K562 (cell line): ENCODE results near the gene RHBDF2. TPM values are rescaled to one million over a fixed set of nuclear protein-coding genes. Genes with fewer than 3 reads are reported as not detected.

Source experiments
- BDP1 ChIP-seq: IDR thresholded peaks from 3 replicates; pipeline ENCODE4 v1.6.1; 2011; ENCODE audit not compliant: insufficient read length, insufficient read depth
- CCNT2 ChIP-seq: IDR thresholded peaks from 2 replicates; pipeline ENCODE4 v1.6.1; 2011; ENCODE audit warnings: borderline replicate concordance, low read depth, mild to moderate bottlenecking, moderate library complexity, mixed read lengths, low read length; ENCODE audit not compliant: insufficient read length; ENCODE audit errors: extremely low read depth
- CTBP1 ChIP-seq: fragments of 450-650 bp; IDR thresholded peaks from 2 replicates; pipeline ENCODE4 v1.6.1; 2016; ENCODE audit warnings: borderline replicate concordance
- FOXP1 ChIP-seq: sonication (generic); formaldehyde crosslinking; IDR thresholded peaks from 2 replicates; pipeline ENCODE4 v1.8.0; 2022; ENCODE audit warnings: mild to moderate bottlenecking, missing genetic modification reagents
- HDAC8 ChIP-seq: fragments of 450-650 bp; IDR thresholded peaks from 2 replicates; pipeline ENCODE4 v1.6.1; 2016; ENCODE audit warnings: mild to moderate bottlenecking, missing genetic modification characterization, moderate library complexity, missing compliant biosample characterization
- HLTF ChIP-seq: fragments of 450-650 bp; IDR thresholded peaks from 2 replicates; pipeline ENCODE4 v1.6.1; 2016
- MED1 ChIP-seq: sonication (generic); formaldehyde crosslinking; IDR thresholded peaks from 2 replicates; pipeline ENCODE4 v1.8.1; 2023; ENCODE audit warnings: missing genetic modification reagents, borderline replicate concordance
- RBFOX2 ChIP-seq: fragments of 200-400 bp; formaldehyde crosslinking; IDR thresholded peaks from 2 replicates; pipeline ENCODE4 v1.6.1; 2017; ENCODE audit warnings: low read depth, mild to moderate bottlenecking, low read length, moderate library complexity
- RBM25 ChIP-seq: fragments of 200-400 bp; formaldehyde crosslinking; IDR thresholded peaks from 2 replicates; pipeline ENCODE4 v1.6.1; 2018; ENCODE audit warnings: low read length, low read depth, moderate library complexity; ENCODE audit not compliant: severe bottlenecking
- RUNX1 ChIP-seq: sonication (generic); IDR thresholded peaks from 2 replicates; pipeline ENCODE4 v1.6.1; 2016; ENCODE audit warnings: antibody characterized with exemption, low read depth
- SAFB ChIP-seq: fragments of 200-400 bp; formaldehyde crosslinking; IDR thresholded peaks from 2 replicates; pipeline ENCODE4 v1.6.1; 2017; ENCODE audit warnings: low read depth, low read length, borderline replicate concordance
- SLC30A9 ChIP-seq: fragments of 250-450 bp; sonication (Bioruptor Pico); IDR thresholded peaks from 2 replicates; pipeline ENCODE4 v1.8.0; 2022; ENCODE audit warnings: mild to moderate bottlenecking, moderate library complexity
- SMAD4 ChIP-seq: fragments of 250-450 bp; sonication (Bioruptor Pico); conservative IDR thresholded peaks from 2 replicates; pipeline ENCODE4 v1.8.0; 2021; ENCODE audit warnings: inconsistent platforms, mild to moderate bottlenecking, moderate library complexity
- ZNF124 ChIP-seq: sonication (generic); formaldehyde crosslinking; IDR thresholded peaks from 2 replicates; pipeline ENCODE4 v1.8.1; 2022; ENCODE audit warnings: missing genetic modification reagents
- ZSCAN29 ChIP-seq: fragments of 450-650 bp; IDR thresholded peaks from 2 replicates; pipeline ENCODE4 v1.6.1; 2017
- polyA plus RNA-seq, 8 experiments: library from polyadenylated mRNA; depleted of rRNA in 4 of 8; stranded (reverse) in 5 of 8; unstranded in 3 of 8; fragments of >200 nt; fragmentation: Nextera tagmentation in 2 of 8; fragmentation: Illumina TruSeq in 1 of 8; extraction: Ambion mirVana in 2 of 8; extraction: Trizol in 1 of 8; gene quantifications; 2 replicates each; pipeline versions ENCODE4 v1.2.1 to v1.2.3, GENCODE V29; 2011 to 2014; ENCODE audit warnings: inconsistent platforms in 1 of 8, missing spikeins in 1 of 8
- total RNA-seq, 7 experiments: library from RNA; depleted of rRNA in 6 of 7; stranded (reverse); fragments of >200 nt in 6 of 7; fragmentation: Illumina TruSeq in 2 of 7; extraction: Trizol in 2 of 7; gene quantifications; 2 replicates each; pipeline versions ENCODE4 v1.2.1 to v1.2.3, GENCODE V29; 2011 to 2021; ENCODE audit warnings: low replicate concordance in 1 of 7
- TF ChIP-seq, protein P1 (sequence below): fragments of 150-350 bp; IDR thresholded peaks from 2 replicates; pipeline ENCODE4 v1.6.1; 2014; ENCODE audit warnings: low read depth, mild to moderate bottlenecking, low read length, borderline replicate concordance
- TF ChIP-seq, protein P2 (sequence below): fragments of 450-650 bp; formaldehyde crosslinking; IDR thresholded peaks from 2 replicates; pipeline ENCODE4 v1.4.0; 2022; ENCODE audit warnings: missing genetic modification characterization
- TF ChIP-seq, protein P3 (sequence below): sonication (generic); formaldehyde crosslinking; IDR thresholded peaks from 2 replicates; pipeline ENCODE4 v1.9.0; 2022; ENCODE audit warnings: mild to moderate bottlenecking, missing genetic modification reagents
- TF ChIP-seq, protein P4 (sequence below): fragments of 250-450 bp; sonication (Bioruptor Pico); IDR thresholded peaks from 2 replicates; pipeline ENCODE4 v1.5.0; 2021; ENCODE audit warnings: mild to moderate bottlenecking, borderline replicate concordance

Gene RHBDF2
- total and polyA plus RNA-seq, 9 of the 15 experiments (the other 6 are each of a cell fraction or from before 2014, with no cell fraction given), result 0.04 to 2.8 (median 1.1) TPM

DNA sequence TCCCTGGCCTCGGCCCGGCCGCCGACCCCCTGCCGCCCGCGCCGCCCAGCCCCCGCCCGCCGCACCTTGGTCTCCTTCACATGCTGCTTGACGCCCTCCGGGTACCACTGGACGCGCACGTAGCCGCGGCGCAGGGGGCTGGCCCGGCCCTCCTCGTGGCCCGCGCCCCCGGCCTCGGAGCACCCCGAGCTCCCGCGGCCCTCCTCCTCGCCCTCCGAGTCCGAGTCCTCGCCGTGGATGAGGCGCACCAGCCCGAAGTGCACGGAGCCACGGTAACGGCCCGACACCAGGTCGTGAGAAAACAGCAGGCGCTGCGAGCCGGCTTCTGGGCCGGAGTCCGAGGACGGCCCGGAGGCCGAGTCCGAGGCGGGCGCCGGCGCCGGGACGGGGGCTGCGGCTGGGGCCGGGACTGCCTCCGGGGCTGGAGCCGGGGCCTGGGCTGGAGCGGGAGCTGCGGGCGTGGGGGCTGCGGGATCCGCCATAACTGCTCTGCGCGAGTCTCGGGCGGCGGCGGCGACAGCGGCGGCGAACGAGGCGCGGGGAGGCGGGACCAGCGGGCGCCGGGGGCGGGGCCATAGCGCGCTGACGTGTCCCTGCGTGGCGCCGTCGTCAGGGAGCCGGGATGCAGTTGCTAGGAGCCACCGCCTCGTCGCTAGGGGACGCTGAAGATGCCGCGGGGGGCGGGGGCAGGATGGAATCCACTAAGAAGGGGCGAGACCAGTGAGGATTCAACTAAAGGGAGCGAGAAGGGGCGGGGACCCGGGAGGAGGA lies 48.4 kb downstream of the RHBDF2 start, which contains the start of gene UBE2O (continued):
- peak; percentile 92 for TF ChIP-seq RBFOX2
- TF ChIP-seq MED1 (CRISPR knock-in tag), result no peak
- TF ChIP-seq, protein P1, sequence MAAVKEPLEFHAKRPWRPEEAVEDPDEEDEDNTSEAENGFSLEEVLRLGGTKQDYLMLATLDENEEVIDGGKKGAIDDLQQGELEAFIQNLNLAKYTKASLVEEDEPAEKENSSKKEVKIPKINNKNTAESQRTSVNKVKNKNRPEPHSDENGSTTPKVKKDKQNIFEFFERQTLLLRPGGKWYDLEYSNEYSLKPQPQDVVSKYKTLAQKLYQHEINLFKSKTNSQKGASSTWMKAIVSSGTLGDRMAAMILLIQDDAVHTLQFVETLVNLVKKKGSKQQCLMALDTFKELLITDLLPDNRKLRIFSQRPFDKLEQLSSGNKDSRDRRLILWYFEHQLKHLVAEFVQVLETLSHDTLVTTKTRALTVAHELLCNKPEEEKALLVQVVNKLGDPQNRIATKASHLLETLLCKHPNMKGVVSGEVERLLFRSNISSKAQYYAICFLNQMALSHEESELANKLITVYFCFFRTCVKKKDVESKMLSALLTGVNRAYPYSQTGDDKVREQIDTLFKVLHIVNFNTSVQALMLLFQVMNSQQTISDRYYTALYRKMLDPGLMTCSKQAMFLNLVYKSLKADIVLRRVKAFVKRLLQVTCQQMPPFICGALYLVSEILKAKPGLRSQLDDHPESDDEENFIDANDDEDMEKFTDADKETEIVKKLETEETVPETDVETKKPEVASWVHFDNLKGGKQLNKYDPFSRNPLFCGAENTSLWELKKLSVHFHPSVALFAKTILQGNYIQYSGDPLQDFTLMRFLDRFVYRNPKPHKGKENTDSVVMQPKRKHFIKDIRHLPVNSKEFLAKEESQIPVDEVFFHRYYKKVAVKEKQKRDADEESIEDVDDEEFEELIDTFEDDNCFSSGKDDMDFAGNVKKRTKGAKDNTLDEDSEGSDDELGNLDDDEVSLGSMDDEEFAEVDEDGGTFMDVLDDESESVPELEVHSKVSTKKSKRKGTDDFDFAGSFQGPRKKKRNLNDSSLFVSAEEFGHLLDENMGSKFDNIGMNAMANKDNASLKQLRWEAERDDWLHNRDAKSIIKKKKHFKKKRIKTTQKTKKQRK, result no peak
- TF ChIP-seq, protein P2, sequence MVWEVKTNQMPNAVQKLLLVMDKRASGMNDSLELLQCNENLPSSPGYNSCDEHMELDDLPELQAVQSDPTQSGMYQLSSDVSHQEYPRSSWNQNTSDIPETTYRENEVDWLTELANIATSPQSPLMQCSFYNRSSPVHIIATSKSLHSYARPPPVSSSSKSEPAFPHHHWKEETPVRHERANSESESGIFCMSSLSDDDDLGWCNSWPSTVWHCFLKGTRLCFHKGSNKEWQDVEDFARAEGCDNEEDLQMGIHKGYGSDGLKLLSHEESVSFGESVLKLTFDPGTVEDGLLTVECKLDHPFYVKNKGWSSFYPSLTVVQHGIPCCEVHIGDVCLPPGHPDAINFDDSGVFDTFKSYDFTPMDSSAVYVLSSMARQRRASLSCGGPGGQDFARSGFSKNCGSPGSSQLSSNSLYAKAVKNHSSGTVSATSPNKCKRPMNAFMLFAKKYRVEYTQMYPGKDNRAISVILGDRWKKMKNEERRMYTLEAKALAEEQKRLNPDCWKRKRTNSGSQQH (CRISPR knock-in tag), result no peak
- TF ChIP-seq BDP1, result no peak
- no peak for TF ChIP-seq SAFB
- no peak for TF ChIP-seq RUNX1
- no peak for TF ChIP-seq HDAC8 (tag)
- no peak for TF ChIP-seq ZSCAN29
- TF ChIP-seq FOXP1, result no peak
- TF ChIP-seq, protein P3, sequence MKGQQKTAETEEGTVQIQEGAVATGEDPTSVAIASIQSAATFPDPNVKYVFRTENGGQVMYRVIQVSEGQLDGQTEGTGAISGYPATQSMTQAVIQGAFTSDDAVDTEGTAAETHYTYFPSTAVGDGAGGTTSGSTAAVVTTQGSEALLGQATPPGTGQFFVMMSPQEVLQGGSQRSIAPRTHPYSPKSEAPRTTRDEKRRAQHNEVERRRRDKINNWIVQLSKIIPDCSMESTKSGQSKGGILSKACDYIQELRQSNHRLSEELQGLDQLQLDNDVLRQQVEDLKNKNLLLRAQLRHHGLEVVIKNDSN (CRISPR knock-in tag), result no peak
- TF ChIP-seq, protein P4, sequence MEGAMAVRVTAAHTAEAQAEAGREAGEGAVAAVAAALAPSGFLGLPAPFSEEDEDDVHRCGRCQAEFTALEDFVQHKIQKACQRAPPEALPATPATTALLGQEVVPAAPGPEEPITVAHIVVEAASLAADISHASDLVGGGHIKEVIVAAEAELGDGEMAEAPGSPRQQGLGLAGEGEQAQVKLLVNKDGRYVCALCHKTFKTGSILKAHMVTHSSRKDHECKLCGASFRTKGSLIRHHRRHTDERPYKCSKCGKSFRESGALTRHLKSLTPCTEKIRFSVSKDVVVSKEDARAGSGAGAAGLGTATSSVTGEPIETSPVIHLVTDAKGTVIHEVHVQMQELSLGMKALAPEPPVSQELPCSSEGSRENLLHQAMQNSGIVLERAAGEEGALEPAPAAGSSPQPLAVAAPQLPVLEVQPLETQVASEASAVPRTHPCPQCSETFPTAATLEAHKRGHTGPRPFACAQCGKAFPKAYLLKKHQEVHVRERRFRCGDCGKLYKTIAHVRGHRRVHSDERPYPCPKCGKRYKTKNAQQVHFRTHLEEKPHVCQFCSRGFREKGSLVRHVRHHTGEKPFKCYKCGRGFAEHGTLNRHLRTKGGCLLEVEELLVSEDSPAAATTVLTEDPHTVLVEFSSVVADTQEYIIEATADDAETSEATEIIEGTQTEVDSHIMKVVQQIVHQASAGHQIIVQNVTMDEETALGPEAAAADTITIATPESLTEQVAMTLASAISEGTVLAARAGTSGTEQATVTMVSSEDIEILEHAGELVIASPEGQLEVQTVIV (CRISPR knock-in tag), result no peak
- TF ChIP-seq RBM25, result peak; percentile 50
- TF ChIP-seq CCNT2, result peak; percentile 66
- TF ChIP-seq SLC30A9, result no peak
- no peak for TF ChIP-seq HLTF
- TF ChIP-seq SMAD4 (CRISPR knock-in tag), result peak; percentile 51; the same call in 1 of the 2 replicates
- TF ChIP-seq CTBP1, result peak; percentile 99
- no peak for TF ChIP-seq ZNF124 (CRISPR knock-in tag)
